ENCODE data around the gene SLC7A7. TPM values are rescaled to one million over a fixed set of nuclear protein-coding genes. Genes with fewer than 3 reads are reported as not detected.

SLC7A7 gene
- total RNA-seq, 1 experiment from 2014 or later: 5.9 TPM

DNA sequence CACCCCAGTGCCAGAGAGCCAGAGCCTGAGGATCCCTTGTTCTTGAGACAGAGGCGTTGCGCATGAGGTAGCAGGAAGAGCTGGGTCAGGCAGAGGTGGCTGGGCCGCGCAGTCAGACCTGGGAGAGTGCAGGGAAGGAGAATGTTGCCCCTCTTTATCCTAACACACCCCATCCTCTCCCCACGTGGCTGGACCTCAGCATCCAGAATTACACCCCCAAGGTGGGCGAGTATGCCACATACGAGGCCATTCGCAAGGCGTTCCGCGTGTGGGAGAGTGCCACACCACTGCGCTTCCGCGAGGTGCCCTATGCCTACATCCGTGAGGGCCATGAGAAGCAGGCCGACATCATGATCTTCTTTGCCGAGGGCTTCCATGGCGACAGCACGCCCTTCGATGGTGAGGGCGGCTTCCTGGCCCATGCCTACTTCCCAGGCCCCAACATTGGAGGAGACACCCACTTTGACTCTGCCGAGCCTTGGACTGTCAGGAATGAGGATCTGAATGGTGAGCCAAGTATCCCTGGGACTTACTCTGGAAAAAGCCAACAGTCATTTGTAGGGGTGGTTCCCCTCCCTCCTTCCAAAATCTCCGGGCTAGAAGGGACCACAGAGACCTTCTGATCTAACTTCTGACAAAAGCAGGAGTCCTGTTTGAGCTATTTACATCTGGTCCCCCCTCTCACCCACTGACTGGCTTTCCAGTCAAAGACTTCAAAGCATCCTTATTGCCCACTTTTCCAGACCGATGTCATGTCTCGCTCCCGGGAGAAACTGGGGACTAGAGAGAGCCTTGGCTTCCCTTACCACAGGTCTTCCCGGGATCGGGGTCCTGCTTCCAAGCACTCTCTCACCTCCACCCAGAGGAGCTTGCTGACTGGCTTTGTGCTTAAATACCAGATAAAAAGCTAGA is 27.2 kb upstream of the SLC7A7 start:
- H3K9me2 ChIP-seq (ENCODE audit: insufficient read depth): no peaks in the 10 kb centered on the region
- no peak overlapping the region for H2AFZ ChIP-seq
- H3K79me2 ChIP-seq (ENCODE audit: low read depth): no peaks in the 10 kb centered on the region
- H3K4me2 ChIP-seq: no peak overlapping the region
- TF ChIP-seq CTCF (conservative IDR thresholded peaks at IDR 0.05) (no peak), EZH2 (IDR thresholded peaks at IDR 0.05; ENCODE audit: low read depth) (no peak)
- no peaks in the 10 kb centered on the region for H4K20me1 ChIP-seq (ENCODE audit: insufficient read depth)
- DNase-seq: no peak
- H3K4me3 ChIP-seq: no peak overlapping the region
- intact Hi-C loops (cut with micrococcal nuclease; ENCODE audit: unreplicated experiment): no loop called here
- no peaks in the 10 kb centered on the region for H3K36me3 ChIP-seq (ENCODE audit: low read depth)
- no peaks in the 10 kb centered on the region for H3K27me3 ChIP-seq (ENCODE audit: insufficient read depth, low read depth)
- no peaks in the 10 kb centered on the region for H3K4me1 ChIP-seq (replicated peaks; ENCODE audit: insufficient read depth)
- H3F3A ChIP-seq (ENCODE audit: insufficient read depth, low read depth): no peaks in the 10 kb centered on the region
- ChIA-PET POLR2A (ENCODE audit: unreplicated experiment) (interaction anchor here (0.6 kb wide), 1 partner anchor 253 kb away, joined by 3 read pairs; the partner anchor contains the start of gene DAD1), CTCF (no interaction called here)
- no peaks in the 10 kb centered on the region for H3K9me3 ChIP-seq (ENCODE audit: insufficient read depth, low read depth)
- no peak overlapping the region for H3K27ac ChIP-seq
- BruUV-seq (replicated peaks): no TSS peak

DNA sequence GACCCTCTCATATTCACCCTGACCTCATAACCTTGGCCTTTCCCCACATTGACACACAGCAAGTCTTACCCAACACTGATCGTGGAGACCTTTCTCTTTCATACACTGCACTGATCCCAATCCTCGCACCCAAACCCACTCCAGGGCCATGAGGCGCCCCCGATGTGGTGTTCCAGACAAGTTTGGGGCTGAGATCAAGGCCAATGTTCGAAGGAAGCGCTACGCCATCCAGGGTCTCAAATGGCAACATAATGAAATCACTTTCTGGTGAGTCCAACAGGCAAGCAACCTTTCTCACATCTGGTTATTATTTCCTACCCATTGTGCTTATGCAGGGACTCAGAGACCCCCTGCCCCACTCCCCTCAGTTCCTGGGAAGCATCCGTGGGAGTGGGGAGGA is 26.5 kb upstream of the SLC7A7 start:
- H2AFZ ChIP-seq: no peak overlapping the region
- no peaks in the 10 kb centered on the region for H3K9me3 ChIP-seq (ENCODE audit: insufficient read depth, low read depth)
- no peaks in the 10 kb centered on the region for H4K20me1 ChIP-seq (ENCODE audit: insufficient read depth)
- no peak overlapping the region for H3K27ac ChIP-seq
- ChIA-PET POLR2A (ENCODE audit: unreplicated experiment) (no interaction called here), CTCF (no interaction called here)
- H3K4me2 ChIP-seq: no peak overlapping the region
- intact Hi-C loops (cut with micrococcal nuclease; ENCODE audit: unreplicated experiment): no loop called here
- no peaks in the 10 kb centered on the region for H3K4me1 ChIP-seq (replicated peaks; ENCODE audit: insufficient read depth)
- H3K27me3 ChIP-seq (ENCODE audit: insufficient read depth, low read depth): no peaks in the 10 kb centered on the region
- no peak for DNase-seq
- H3F3A ChIP-seq (ENCODE audit: insufficient read depth, low read depth): no peaks in the 10 kb centered on the region
- H3K79me2 ChIP-seq (ENCODE audit: low read depth): no peaks in the 10 kb centered on the region
- H3K36me3 ChIP-seq (ENCODE audit: low read depth): no peaks in the 10 kb centered on the region
- H3K9me2 ChIP-seq (ENCODE audit: insufficient read depth): no peaks in the 10 kb centered on the region
- TF ChIP-seq CTCF (conservative IDR thresholded peaks at IDR 0.05) (no peak), EZH2 (IDR thresholded peaks at IDR 0.05; ENCODE audit: low read depth) (no peak)
- BruUV-seq (replicated peaks): no TSS peak
- no peak overlapping the region for H3K4me3 ChIP-seq

DNA sequence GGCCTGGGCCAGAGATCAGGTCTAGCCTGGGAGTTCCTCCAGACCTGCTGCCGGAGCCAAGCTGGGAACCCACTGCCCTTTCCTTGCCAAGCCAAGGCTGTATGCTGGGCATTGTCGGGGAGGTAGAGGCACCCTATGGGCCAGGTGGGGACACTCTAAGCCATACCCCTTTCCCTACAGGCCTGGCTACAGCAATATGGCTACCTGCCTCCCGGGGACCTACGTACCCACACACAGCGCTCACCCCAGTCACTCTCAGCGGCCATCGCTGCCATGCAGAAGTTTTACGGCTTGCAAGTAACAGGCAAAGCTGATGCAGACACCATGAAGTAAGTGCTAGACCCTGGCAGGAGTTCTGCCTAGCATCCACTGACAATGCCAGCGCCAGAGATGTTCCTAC is 26.1 kb upstream of the SLC7A7 start:
- no TSS peak for BruUV-seq (replicated peaks)
- POLR2A ChIA-PET (ENCODE audit: unreplicated experiment): no interaction called here
- Histone ChIP-seq H3K4me1 (replicated peaks; ENCODE audit: insufficient read depth) (no peaks in the 10 kb centered on the region), H3K4me3 (no peak overlapping the region), H3K27me3 (ENCODE audit: insufficient read depth, low read depth) (no peaks in the 10 kb centered on the region), H2AFZ (no peak overlapping the region), H3K79me2 (ENCODE audit: low read depth) (no peaks in the 10 kb centered on the region), H3F3A (ENCODE audit: insufficient read depth, low read depth) (no peaks in the 10 kb centered on the region), H3K36me3 (ENCODE audit: low read depth) (no peaks in the 10 kb centered on the region), H3K9me3 (ENCODE audit: insufficient read depth, low read depth) (no peaks in the 10 kb centered on the region), H3K27ac (no peak overlapping the region), H3K9me2 (ENCODE audit: insufficient read depth) (no peaks in the 10 kb centered on the region), H4K20me1 (ENCODE audit: insufficient read depth) (no peaks in the 10 kb centered on the region), H3K4me2 (no peak overlapping the region)
- no peak for DNase-seq
- intact Hi-C loops (cut with micrococcal nuclease; ENCODE audit: unreplicated experiment): no loop called here
- TF ChIP-seq CTCF (conservative IDR thresholded peaks at IDR 0.05) (no peak), EZH2 (IDR thresholded peaks at IDR 0.05; ENCODE audit: low read depth) (no peak)
- CTCF ChIA-PET: no interaction called here

Data from PC-9 (cell line).